SHP77 (cell line): Measurements from ENCODE around the gene CDH11.

Source experiments
- DNase-seq, 2 experiments: peaks; one replicate each; lab custom pipeline; 2025; lab: John Stamatoyannopoulos, UW

The CDH11 gene

DNA sequence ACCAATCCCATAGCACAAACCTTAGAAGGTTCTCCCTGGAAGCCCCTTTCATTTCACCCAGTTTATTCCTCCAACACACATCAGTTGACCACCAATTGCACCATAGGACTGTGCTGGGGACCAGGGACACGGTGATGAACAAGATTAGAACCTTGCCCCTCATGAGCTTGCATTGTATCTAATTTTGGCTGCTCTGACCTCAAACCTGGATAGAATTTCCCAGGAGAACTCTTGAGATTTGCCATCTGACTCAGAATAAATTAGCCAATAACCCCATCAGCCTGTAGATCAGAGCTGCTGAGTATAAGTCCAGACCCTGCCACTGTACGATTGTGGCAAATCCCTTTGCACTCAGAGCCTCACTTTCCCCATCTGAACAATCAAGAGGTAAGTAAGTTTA is 52.1 kb downstream of the CDH11 start:
- no peak for DNase-seq

DNA sequence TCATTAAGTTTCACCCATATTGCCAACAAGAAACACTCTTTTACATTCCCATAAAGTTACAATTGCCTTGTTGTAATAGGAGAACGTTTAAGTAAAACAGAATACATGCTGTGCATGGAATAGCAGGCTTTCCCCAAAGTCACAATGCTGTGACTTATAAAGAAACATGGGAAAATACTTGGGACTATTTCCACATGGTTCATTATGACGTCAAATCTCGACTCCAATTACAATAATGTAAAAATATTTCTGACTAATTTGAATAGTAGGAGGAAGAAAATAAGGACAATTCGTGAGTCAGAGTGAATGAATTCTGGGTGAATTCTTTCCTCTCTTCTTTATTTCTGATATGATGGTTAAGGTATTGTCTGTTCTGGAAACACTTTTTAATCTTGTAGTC is 52.8 kb downstream of the CDH11 start:
- no peak for DNase-seq

DNA sequence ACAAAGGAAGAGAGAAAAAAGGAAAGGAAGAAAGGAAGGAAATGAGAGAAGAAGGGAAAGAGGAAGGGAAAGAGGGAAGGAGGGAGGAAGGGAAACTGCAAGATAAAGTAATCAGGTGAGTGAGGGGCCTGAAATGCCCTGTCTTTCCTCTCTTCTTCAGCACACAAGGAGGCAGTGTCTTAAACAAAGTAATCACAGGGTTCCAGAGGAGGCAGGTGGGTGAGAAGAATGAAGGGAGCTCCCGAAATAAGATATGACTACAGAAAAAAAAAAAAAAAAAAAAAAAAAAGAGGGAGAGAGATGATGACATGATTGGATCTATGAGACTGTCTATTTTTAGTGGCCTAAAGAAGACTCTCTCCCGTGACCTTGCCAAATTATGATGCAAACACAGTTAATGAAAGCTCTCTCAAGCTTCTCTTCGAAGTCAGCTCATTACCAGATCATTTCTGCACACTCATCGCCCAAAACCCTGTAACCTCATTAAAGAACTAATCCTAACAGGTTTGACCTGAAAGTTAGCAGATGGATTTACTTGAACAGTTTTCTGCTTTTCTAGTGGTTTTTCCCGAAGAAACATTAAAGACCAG is 53.6 kb downstream of the CDH11 start:
- DNase-seq, result no peak

DNA sequence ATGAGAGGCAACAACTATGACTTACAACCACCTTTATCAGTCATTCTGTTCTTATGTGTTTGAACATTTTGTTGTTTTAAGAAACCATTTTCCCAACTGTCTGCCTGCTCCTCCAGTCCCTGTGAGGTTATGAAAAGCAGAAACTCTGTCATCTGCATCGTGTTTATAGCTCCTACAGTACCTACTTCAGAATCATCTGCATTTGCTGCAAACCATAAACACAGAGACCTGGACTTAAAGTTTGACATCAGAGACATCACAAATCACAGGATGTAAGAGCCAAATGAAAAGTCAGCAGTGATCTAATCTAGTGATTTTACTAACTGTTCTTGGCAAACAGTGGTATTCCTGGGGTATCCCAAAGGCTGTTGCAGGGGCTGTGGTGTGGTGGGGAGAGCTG is 55.2 kb downstream of the CDH11 start:
- DNase-seq, result no peak

DNA sequence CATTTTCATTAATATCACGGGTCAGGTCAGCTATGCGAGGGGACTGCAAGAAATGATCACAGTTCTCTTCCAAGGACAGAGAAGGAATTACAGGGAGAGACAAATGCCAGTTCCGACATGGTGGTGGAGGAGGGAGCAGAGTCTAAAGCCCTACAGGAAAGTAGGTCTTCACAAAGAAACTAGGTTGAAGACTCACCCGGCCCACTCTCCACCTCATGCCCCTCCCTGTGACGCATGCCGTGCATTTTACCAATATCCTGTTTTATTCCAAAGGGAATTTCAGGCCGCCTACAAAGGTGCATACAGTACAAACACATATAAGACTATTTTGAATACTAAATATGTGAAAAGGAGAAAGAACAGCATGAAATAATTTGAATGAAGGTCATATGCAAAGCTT is 56.8 kb downstream of the CDH11 start:
- DNase-seq, result no peak

DNA sequence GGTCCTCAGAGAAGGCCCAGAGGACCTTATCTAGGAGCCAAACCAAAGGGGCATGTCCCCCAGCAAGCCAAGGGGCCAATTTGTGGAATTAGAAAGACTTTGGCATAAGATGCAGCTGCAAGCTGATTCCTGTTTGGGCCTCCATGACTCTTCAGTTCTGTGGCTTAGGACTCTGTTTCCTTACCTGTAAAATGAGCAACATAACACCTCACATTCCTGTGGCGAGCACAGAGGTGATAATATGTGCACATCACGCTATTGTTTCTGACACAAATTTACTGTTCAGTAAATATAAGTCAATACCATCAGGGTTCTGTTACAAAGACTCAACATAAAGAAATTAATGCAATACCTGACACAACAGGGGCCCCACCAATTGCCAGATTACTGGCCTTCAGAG is 57.7 kb downstream of the CDH11 start:
- DNase-seq, result no peak

DNA sequence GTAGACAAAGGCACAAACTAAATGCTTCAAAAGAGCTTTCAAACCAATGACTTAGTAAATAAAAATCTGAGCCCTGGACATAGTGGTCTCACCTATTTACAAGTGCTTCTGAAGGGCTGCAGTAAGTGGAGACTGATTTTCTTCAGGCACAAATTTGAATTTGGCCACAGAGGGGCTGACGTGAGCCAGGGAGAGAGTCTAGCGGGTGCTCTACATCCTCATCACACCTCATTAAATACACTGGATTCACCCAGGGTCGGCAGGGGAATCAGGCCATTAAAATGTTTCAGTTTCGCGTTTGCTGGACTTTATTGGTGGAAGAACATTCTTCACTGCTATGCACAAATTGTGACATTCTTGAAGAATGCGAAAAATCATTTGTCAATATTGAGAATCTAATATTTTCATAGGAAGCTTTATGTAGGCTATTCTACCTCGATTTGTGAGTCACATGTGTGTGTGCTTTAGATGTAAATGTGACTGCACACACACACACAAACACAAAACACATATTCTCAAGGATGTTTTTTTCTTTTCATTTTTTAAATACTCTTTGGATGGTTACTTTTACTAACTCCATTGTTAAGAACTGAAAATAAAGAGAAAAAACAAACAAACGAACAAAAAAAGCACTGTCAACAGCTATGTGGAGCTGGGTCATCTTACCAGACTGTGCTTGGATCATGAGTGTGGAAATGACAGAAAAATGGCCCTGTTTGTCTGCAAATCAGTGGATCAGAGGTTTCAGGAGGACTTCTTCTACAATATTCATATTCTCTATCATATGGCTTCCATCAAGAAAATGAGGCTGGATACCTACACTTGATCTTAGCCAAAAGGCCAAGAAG is 58.9 kb downstream of the CDH11 start:
- DNase-seq, result no peak

DNA sequence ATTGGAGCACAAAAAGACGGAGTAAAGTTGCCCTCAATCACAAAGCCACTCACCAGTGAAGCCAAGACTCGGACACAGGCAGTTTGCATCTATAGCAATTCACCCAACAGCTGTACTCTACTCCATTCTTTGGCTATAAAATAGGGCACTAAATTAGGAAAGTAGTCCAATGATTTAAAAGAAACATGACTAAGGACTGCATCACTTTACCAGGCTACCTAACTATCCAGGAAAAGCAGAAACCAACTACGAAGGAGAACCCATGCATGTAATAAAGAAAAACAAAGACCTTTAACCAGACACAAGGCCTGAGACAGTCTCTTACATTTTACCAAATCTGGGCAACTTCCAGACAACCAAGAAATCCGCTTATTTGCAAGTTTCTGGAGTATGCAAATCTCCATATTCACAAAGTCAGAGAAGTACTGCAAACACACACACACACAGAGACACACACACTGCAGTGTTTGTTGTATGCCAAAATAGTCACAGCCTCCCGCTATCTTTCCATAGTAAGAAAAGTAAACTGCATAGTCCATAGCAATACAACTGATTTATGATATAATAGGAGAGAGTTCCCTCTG is 59.8 kb downstream of the CDH11 start:
- no peak for DNase-seq

DNA sequence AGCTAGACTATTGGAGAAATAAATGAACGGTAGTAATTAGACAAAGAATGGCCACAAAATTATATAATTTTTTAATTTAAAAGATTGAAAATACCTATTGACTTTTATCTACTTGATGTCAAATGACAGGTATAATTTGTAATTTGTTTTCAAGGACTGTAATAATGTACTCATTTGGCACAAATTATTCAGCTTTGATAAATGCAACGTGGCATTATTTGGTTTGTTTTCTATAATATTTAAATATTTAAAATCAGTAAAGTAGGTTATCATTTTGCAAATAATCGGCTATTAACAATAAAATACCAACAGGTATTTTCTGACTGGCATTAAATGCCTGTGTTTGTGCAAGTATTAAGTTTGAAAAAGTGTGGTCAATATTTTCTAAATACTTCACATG is 60.6 kb downstream of the CDH11 start:
- DNase-seq, result no peak

DNA sequence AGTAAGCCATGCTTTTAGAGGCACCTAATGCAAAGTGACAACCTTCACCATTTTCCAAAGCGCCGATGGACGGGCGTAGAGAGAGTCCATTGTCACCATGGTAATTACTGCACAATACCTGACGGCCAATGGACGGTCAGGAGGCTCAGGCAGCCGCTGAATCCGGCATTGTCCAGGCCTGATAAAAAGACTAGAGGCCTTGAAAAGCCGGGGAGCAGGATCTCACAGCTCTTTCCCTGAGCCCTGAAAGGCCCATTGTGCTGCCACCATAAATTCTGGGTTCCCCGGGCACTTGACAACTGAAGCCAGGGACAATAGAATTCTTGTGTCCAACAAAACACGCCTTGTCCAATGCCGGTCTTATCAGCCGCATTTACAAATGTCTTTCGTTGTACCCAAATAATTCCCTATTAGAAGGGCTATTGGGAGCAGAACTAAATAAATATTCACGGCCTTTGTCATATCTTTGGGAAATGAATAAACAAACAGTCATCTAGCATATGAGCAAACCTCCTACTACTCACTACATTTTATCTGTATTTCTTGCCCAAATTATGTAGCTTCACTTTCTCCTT is 62.4 kb downstream of the CDH11 start:
- no peak for DNase-seq

DNA sequence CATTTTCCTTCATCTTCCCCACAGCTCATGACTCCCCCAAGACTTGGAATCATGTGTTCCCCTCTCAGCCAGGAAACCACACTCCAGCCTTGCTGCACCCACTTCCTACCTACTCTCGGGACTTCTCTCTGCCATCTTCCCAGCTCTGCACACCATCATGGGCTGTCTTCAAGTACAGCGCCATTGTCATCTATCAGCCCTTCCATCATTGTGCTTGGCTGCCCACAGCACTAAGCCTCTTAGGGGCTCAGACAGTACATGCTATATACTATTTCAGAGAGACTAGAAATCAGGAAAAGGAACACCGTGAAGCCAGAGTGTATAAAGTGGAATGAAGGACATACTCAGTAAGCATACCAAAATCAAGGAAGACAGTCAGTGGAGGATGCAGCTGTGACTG is 64.7 kb downstream of the CDH11 start:
- no peak for DNase-seq

DNA sequence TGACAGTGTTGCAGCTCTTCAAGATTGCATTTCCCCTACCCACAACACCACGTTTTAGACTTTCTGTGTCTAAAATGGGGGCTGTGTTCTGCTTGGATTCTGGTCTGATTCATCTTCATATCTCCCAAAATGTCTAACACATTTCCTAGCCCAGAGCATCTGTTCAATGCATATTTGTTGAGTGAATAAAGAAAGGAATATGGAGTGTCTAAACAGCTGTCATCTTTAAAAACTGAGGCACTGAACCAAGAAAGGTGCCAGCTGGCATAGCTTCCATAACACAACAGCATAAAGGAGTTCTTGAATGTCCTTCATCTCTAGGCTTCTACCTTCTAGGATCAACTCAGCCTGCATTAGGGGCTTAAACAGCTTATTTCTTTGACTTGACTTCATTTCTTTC is 67.4 kb downstream of the CDH11 start:
- DNase-seq, result no peak

DNA sequence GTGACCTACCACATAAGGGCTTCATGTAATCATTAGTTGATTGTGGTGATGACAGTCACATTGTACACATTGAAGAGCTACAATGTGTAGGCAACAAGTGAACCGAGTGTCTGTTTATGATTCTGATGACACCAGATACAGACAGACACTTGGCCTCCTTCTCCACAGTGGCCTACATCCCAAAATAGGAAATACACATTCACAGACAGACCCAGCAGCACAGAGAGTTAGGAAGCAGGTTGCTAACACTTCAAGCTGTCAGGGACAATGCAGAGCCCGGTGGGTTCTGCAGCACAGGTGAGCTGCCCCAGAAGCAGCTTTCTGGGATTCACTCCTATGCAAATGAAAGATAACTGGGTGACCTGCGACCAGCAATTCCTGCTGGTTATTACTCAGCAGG is 72.2 kb downstream of the CDH11 start:
- DNase-seq, result no peak

DNA sequence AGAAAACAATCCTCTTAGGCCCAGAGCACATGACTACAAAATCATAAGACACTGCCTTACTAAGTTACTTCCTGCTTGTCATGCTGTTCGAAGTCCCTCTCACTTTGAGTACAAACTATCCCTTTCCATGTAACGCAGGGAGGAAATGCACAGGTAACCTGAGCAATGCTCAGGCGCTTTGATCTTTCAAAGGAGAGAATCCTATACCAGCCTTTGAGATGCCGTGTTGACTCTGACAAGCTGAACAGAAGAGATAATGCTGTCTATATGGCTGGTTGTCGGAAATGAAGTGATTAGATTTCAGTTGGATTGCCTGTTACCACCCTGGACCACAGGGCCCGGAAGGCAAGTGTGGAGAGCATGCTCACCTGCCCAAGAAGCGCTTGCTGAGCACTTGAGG is 75.9 kb downstream of the CDH11 start:
- no peak for DNase-seq

DNA sequence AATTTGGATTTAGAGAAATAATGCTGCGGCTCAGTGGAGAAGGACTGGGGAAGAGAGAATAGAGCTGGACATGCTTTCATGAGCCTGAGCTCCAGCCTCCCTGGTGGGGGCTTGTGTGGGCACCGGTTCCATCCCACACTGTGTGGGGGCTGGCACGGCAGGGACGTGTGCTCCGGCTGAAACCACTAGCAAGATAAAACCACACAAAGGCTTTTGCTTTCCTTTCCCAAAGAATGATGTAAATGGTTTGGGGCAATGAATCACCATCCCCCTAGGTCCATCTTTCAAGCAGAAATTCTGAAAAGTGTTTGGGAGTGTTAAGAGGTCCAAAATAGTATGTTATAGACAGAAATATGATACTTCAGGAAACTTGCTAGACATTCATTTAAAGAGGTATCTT is 77.0 kb downstream of the CDH11 start:
- DNase-seq, result no peak

DNA sequence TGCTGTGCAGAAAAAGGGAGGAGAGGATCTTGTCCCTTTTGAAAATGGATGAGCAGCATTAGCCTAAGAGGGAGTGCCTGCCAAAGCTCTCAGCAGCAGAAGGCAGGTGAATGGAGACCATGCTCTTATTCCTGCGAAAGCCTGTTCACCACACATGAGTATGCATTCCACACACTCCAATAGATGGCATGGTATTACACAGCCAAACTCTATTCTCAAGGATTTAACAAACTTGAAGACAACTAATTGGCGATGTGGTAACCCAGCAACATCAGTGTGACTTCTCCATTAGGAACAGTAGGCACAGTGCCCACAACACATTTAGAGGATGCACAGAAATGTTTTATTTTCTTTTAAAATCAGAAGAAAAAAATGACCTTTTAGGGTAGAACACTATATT is 77.8 kb downstream of the CDH11 start:
- DNase-seq, result no peak

DNA sequence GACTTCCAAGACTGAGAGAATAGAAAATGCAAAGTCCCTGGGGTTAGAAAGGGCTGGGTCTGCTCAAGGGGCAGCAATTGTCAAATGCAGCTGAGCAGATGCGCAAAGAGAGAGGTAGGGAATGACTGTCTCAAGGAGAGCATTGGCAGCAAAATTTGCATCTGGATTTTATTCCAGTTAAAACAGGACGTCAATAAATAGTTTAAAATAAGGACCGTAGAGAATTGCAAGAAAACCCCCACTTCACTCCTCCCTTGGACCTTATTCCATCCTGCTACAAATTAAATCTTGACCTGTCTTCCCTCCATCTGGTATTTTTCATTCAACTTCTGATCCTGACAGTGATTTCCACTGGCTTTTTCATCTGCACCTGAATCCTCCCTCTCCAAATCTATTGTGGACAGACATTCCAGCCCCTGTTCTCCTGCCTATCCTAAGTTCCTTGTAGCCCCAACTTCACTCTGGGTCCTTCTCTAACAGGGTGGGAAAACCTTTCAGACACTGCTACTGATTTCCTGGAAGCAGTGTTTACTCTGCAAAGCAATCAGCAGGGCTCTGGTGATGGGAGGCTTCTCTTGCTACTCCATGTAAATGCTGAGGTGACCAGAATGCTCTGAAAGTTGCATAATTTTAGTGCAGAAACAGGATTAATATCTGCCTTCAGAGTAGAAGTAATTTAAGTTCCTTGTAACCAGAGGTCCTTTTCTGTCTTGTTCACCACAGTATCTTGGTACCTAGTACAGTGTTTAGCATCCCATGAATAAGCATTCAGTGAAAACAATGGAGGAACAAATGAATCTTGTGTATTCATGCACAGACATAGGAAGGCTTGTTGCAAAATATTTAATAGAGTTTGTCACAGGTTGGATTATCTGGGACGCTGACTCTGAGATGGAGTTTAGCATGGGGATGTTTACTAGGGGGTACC is 79.2 kb downstream of the CDH11 start:
- no peak for DNase-seq

DNA sequence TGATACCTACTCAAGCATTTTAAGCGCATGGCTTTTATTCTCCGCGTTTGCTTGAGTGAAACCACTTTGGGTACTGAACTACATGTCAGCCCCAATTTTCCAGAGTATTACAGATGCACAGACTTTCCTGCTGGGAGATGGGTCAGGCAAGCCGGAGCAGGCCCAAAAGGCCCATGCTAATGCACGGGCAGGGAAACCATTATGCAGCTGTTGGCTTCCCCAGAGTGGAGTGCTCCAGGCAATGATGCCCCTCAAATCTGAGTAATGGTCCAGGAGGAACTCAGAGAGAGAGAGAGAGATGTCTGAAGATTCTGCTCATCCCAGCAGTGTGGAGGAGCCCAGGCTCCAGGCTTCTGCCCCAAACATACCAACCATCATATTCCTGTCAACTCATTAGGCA is 80.2 kb downstream of the CDH11 start:
- no peak for DNase-seq

DNA sequence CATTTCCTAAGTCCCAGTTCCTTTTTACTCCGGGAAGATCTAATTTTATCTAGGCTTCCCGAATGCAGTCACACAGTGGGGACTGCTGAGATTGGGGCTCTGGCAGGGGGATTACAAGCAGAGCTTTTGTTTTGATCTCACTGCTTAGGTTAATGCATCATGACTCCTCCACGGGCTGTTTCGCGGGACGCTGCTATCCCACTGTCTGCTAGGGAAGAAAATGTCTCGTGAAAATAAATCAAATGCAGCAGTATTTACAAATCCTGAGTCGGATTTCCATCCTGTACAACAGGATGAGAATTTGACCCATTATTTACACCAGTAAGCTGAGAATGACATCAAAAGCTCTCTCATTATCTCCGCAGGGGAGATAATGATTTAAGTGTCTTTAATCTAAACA is 83.8 kb downstream of the CDH11 start:
- no peak for DNase-seq

DNA sequence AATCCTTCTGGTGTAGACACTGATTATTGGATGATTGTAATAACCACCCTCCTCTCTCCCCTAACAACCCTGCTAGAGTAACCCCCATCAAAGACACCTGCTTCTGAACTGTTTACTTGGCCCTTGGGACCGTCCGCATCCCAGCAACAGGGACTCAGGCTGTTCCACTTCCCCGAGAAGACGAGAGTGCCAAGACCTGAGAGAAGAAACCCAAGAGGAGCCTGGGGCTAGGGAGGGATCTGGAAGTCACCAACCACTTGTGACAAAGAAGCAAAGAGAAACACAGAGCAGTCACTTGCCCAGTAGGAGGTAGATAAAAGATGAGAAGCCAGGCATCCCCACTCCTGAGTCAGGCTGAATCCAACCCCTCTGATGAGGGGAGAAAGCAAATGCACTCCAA is 84.3 kb downstream of the CDH11 start:
- no peak for DNase-seq

DNA sequence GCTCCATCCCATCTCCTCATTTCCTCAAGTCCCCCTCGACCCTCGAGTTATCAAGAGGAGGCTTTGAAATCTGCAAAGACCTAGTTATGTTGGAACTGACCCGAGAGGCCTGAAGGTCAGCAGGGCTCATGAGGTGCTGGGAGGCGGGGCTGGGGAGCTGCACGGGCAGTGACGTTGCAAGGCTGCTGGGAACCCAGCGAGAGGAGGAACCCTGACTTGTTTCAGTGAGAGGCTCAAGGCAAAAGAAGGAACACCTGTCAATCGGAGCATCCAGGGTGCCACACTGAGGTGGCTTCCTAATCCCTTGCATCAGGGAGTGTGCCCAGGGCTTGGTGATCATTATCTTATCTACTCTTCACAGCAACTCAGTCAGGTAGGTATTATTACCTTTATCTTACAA is 86.9 kb downstream of the CDH11 start:
- DNase-seq, result no peak

DNA sequence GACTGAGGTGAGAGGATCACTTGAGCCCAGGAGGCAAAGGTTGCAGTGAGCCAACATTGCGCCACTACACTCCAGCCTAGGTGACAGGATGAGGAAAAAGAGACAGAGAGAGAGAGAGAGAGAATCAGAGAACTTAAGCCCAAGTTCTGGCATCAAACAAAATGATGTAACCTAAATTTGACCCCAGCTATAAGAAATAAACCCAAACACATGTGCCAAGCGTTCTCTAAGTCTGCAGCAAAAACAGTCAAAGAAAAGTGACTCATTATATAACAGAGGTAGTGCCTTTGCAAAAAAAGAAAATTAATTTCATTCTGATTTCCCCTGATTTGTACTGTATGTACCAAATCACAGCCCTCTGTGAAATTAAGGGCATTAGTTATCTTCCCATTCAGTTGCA is 89.5 kb downstream of the CDH11 start:
- DNase-seq, result no peak
